Renal cortical epithelial cell (primary cell): ENCODE data around the gene SPIB. TPM values are rescaled to one million over a fixed set of nuclear protein-coding genes. Genes with fewer than 3 reads are reported as not detected.

ENCODE experiments used
- DNase-seq: peaks from one replicate; pipeline ENCODE4 v3.0.0-alpha.2; 2011; ENCODE audit warnings: low read depth
- total RNA-seq: library from RNA; depleted of rRNA; stranded (reverse); fragments of >200 nt; gene quantifications from 2 replicates; pipeline ENCODE4 v1.2.3, GENCODE V29; 2014

The SPIB gene
- total RNA-seq, 1 donor from 2014 or later: not detected

GRCh38 chr19:50419022-50419579, 363 bp downstream of the SPIB start:
- no peak for DNase-seq

DNA sequence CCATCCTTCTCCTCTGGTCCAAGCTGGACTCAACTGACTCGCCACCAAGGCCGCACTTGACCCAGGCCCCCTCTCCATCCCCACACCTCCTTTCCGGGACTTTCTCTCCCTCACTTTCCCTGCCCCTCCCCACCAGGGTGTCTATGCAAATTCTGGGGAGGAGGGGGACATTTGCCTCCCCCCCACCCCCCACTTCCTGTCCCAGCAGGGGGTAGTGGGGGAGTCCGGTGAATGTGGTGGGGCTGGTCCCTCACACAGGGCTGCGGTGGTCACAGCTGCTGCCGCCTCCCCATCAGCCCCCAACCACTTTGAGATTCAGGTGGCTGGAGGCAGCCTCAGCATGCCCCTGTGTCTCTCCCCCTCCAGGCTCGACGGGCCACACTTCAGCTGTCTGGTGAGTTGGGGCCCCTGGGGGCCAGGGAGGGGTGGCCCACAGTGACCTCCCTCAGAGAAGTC, 870 bp downstream of the SPIB start:
- DNase-seq: no peak

- no peak for DNase-seq
Observed at GRCh38 chr19:50420127-50420526, 1.4 kb downstream of the SPIB start.

DNA sequence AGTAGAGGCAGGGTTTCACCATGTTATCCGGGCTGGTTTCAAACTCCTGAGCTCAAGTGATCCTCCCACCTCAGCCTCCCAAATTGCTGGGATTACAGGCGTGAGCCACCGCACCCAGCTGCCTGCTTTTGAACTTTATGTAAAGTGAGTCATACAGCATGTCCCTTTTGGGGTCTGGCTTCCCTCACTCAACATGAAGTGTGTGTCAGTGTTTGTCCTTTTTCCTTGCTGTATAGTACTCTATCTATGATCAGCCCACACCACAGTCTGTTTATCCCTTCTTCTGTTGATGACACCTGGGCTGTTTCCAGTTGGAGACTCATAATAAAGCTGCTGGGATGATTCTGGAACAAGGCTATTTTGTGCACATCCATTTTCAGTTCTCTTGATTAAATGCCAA, 2.1 kb downstream of the SPIB start:
- no peak for DNase-seq

DNA sequence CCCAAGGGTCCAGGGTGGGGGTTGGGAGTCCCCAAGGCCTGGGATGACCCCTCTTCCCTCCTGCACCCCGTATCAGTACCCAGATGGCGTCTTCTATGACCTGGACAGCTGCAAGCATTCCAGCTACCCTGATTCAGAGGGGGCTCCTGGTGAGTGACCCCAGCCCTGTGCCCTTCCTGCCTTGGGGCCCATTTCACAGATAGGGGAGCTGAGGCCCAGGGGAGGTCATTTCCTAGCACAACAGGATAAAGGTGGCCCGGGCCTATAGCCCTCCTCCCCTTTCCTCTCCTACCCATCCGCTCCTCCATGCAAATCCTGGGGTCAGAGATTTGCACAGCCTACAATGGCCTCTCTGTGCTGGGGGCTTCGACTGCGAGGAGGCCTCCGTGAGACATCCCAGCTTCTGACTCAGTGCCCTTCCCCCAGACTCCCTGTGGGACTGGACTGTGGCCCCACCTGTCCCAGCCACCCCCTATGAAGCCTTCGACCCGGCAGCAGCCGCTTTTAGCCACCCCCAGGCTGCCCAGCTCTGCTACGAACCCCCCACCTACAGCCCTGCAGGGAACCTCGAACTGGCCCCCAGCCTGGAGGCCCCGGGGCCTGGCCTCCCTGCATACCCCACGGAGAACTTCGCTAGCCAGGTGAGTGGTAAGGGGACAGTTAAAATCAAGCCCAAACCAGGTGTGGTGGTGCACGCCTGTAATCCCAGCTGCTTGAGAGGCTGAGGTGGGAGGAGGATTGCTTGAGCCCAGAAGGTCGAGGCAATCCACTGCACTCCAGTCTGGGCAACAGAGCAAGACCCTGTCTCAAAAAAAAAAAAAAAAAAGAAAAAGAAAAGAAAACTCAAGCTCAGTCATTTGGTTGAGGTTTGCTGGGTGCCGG, 3.9 kb downstream of the SPIB start:
- no peak for DNase-seq

GRCh38 chr19:50423279-50424113, 4.8 kb downstream of the SPIB start:
- DNase-seq: no peak

DNA sequence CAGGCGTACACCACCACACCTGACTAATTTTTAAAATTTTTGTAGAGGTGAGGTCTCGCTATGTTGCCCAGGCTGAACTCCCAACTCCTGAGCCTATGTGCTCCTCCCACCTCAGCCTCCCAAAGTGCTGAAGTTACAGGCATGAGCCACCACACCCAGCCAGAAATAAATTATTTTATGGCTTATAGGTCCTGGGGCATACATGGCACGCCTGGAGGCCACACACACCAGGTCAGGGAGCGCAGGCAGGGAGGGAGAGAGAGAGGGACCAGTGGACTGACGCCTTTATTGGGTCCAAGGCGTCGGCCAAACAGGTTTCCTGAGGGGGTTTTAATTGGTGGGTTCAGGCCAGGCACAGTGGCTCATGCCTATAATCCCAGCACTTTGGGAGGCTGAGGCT, 6.8 kb downstream of the SPIB start:
- no peak for DNase-seq

GRCh38 chr19:50427318-50427925, 8.7 kb downstream of the SPIB start:
- DNase-seq: no peak

DNA sequence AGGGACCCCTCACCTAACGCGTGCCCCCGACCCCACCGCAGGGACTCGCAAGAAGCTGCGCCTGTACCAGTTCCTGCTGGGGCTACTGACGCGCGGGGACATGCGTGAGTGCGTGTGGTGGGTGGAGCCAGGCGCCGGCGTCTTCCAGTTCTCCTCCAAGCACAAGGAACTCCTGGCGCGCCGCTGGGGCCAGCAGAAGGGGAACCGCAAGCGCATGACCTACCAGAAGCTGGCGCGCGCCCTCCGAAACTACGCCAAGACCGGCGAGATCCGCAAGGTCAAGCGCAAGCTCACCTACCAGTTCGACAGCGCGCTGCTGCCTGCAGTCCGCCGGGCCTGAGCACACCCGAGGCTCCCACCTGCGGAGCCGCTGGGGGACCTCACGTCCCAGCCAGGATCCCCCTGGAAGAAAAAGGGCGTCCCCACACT, 9.3 kb downstream of the SPIB start:
- peak; percentile 71 for DNase-seq

- DNase-seq: no peak
Observed at GRCh38 chr19:50428772-50429463, 10.2 kb downstream of the SPIB start.

DNA sequence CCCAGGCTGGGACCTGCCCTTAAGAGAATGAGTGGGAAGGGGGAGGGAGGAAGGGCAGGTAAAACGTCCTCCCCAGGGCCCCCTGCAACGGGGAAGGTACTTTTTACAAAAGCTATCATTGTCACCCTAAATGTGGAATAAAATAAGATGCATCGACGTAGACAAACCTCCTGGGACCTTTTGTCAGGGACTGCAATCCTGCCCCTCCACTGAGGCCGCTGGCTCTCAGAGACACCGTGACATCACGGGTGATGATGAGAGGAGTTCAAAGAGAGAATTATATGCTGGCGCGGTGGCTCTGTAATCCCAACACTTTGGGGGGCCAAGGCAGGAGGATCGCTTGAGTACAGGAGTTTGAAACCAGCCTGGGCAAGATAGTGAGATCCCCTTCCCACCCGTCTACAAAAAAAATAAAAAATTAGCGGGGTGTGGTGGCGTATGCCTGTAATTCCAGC, 12.2 kb downstream of the SPIB start:
- DNase-seq: no peak

DNA sequence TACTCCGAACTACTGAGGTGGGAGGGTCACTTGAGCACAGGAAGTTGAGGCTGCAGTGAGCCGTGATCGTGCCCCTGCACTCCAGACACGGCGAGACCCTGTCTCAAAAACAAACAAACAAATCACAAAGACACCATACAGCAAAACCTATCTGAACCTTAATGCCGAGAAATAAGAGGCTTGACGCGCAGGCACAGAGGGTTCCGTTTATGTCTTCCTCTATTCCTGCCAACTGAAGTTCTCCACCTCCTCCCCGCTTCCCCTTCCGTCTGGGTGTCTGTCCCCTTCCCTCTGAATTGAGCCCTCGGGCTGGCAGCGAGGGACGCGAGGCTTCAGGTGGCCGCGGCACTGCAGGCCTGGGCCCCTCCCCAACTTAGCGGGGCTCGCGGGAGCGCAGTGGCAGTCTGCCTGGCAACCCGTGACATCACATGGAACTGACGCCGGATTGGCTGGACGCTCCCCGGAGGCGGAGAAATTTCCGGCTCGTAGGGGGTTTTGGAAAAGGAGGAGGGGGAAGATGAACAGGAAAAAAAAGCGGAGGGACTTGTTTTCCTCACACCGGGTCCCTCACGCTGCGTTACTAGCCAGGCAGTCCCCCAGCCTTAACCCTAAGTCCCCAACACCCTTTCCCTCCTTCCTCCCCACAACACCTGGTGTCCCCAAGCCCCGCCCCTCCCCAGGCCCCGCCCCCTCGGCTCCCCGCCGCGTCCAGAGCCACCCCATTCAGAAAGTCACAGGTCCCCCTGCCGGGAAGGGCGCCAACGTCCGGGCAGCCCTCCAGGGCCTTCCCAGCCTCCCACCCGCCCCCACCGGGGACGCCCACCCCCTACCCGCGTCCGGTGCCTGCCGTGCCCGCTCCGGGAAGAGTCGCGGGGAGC, 12.8 kb downstream of the SPIB start:
- peak; percentile 45 for DNase-seq

DNA sequence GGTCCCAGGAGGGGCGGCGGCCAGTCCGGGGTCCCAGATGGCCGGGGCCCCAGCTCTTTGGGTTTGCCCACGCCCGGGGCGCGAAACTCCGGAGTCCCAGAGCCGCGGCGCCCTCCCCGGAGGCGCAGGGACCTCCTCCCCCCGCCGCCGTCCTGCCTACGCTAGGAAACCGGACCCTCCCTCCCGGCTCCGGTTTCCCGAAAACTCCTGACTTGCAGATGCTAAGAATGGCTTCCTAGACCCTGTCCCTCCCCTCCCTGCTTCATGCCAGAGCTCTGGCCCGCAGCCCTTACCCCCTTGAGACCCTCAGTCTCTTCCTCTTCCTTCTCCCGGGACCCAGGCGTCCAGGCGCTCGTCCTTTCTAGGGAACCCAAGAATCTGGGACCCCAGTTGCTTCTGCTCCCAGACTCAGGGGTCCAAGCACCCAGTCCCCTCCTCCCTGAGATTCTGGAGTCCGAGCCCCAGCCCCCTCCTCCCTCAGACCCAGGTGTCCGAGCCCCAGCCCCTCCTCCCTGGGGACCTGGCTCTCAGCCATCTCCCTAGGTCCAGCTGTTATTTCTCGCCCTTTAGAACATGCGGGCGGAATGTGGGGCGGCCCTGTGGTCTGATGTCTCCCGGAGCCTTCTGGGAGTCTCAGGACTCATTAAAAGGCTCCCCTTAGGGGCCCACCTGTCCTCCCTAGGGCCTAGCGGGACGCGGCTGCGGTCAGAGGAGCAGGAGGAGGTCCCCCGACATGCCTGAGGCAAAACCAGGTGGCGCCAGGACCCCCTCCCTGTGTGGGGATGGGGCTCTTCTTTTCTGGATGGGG, 13.7 kb downstream of the SPIB start, which contains the start of gene MYBPC2:
MYBPC2 (plus strand) TSS at position 672 of the 808 bp plus-strand sequence; CDS start at position 734, 62 bp downstream.
- DNase-seq: no peak

GRCh38 chr19:50433201-50434180, 14.8 kb downstream of the SPIB start:
- no peak for DNase-seq

- DNase-seq: no peak
Observed at GRCh38 chr19:50434525-50434924, 15.8 kb downstream of the SPIB start.

GRCh38 chr19:50435221-50435620, 16.5 kb downstream of the SPIB start:
- DNase-seq: no peak

GRCh38 chr19:50435627-50436026, 16.9 kb downstream of the SPIB start:
- DNase-seq: no peak

DNA sequence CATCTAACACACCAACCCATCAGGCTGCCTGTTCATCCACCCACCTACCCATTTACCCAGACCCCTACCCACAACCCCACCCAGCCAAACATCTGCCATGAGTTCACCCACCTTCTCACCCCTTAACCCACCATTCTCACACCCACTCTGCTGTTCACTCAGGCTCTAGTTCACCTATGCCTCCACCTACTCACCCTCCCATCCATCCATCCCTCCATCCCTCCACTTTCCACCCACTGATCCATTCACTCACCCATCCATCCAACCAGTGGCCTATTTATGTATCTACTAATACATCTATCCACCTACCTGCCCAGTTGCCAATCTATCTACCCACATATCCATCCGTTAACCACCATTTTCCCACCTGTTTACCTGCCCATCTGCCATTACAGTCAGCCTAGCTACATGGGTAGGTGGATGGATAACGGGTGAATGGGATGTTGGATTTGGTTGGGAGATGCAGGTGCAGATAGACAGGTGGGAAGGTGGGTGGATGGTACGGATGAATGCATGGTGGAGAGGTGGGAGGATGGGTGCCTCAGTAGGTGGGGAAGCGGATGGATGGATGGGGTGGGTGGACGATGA, 19.2 kb downstream of the SPIB start:
- no peak for DNase-seq
